MM.1S (cell line): ENCODE data around the gene FOXO1.

Source experiments
- DNase-seq: peaks from one replicate; pipeline ENCODE4 v3.0.0-alpha.2; 2015
- H2AFZ ChIP-seq: fragments of 300-600 bp; sonication (generic); 2 replicates; pipeline ENCODE4 v1.6.0; 2016; ENCODE audit warnings: antibody characterized with exemption, low read length
- H3F3A ChIP-seq: fragments of 300-600 bp; sonication (generic); 2 replicates; pipeline ENCODE4 v1.6.1; 2016; ENCODE audit warnings: mild to moderate bottlenecking, antibody characterized with exemption, low read length, moderate library complexity, mixed read lengths; ENCODE audit not compliant: insufficient read depth
- H3K27ac ChIP-seq: fragments of 300-600 bp; sonication (generic); 2 replicates; pipeline ENCODE4 v1.5.1; 2016; ENCODE audit warnings: mild to moderate bottlenecking, low read length
- H3K27me3 ChIP-seq: fragments of 300-600 bp; sonication (generic); replicated peaks from 2 replicates; pipeline ENCODE4 v1.6.0; 2016; ENCODE audit warnings: low read length; ENCODE audit not compliant: insufficient read depth
- H3K36me3 ChIP-seq: fragments of 300-600 bp; sonication (generic); replicated peaks from 2 replicates; pipeline ENCODE4 v1.6.1; 2016; ENCODE audit warnings: mild to moderate bottlenecking, low read length, mixed read lengths; ENCODE audit not compliant: insufficient read depth
- H3K4me1 ChIP-seq: fragments of 300-600 bp; sonication (generic); 2 replicates; pipeline ENCODE4 v1.6.1; 2016; ENCODE audit warnings: low read length, mixed read lengths
- H3K4me2 ChIP-seq: fragments of 300-600 bp; sonication (generic); 2 replicates; pipeline ENCODE4 v1.6.0; 2016; ENCODE audit warnings: low read depth, low read length
- H3K4me3 ChIP-seq: fragments of 300-600 bp; sonication (generic); 2 replicates; pipeline ENCODE4 v1.5.1; 2016; ENCODE audit warnings: low read length, mixed read lengths
- H3K79me2 ChIP-seq: fragments of 300-600 bp; sonication (generic); 2 replicates; pipeline ENCODE4 v1.6.1; 2016; ENCODE audit warnings: mixed run types, low read length, mixed read lengths
- H3K9ac ChIP-seq: fragments of 300-600 bp; sonication (generic); 2 replicates; pipeline ENCODE4 v1.6.1; 2016; ENCODE audit warnings: low read length, mixed read lengths
- H3K9me2 ChIP-seq: fragments of 300-600 bp; sonication (generic); replicated peaks from 2 replicates; pipeline ENCODE4 v1.6.1; 2016; ENCODE audit warnings: mild to moderate bottlenecking, low read length, mixed read lengths; ENCODE audit not compliant: insufficient read depth
- H3K9me3 ChIP-seq: fragments of 300-600 bp; sonication (generic); replicated peaks from 2 replicates; pipeline ENCODE4 v1.6.1; 2016; ENCODE audit warnings: mild to moderate bottlenecking, low read length, mixed read lengths; ENCODE audit not compliant: insufficient read depth
- H4K20me1 ChIP-seq: fragments of 300-600 bp; sonication (generic); 2 replicates; pipeline ENCODE4 v1.6.1; 2016; ENCODE audit warnings: mild to moderate bottlenecking, low read length, moderate library complexity, mixed read lengths; ENCODE audit not compliant: insufficient read depth
- CTCF ChIP-seq: fragments of 300-600 bp; sonication (generic); IDR thresholded peaks from 2 replicates; pipeline ENCODE4 v1.5.1; 2016; ENCODE audit warnings: antibody characterized with exemption, low read length, mixed read lengths
- EZH2 ChIP-seq: fragments of 300-600 bp; sonication (generic); optimal IDR thresholded peaks from 2 replicates; pipeline ENCODE3; 2017; ENCODE audit warnings: low read depth, mild to moderate bottlenecking, antibody characterized with exemption, low read length, mixed read lengths
- EZH2phosphoT487 ChIP-seq: fragments of 300-600 bp; sonication (generic); IDR thresholded peaks from 2 replicates; pipeline ENCODE4 v1.6.1; 2018; ENCODE audit warnings: antibody characterized with exemption, low read length

FOXO1 gene

GRCh38 chr13:40562975-40563349 lies 103.5 kb downstream of the FOXO1 start:
- no peak for TF ChIP-seq EZH2
- no peak for TF ChIP-seq CTCF
- no peak for TF ChIP-seq EZH2phosphoT487
- H4K20me1 ChIP-seq: no peaks in the 10 kb centered on the region
- no peak overlapping the region for H2AFZ ChIP-seq
- H3K9me3 ChIP-seq: no peaks in the 10 kb centered on the region
- no peak overlapping the region for H3K9ac ChIP-seq
- H3K9me2 ChIP-seq: no peaks in the 10 kb centered on the region
- DNase-seq: no peak
- H3K36me3 ChIP-seq: no peaks in the 10 kb centered on the region
- no peaks in the 10 kb centered on the region for H3F3A ChIP-seq
- no peaks in the 10 kb centered on the region for H3K27me3 ChIP-seq
- no peak overlapping the region for H3K4me3 ChIP-seq
- no peaks in the 10 kb centered on the region for H3K4me1 ChIP-seq
- peaks cover 5% of the 10 kb centered on the region; the same call in 1 of the 2 replicates for H3K79me2 ChIP-seq
- H3K27ac ChIP-seq: no peak overlapping the region
- no peak overlapping the region for H3K4me2 ChIP-seq

GRCh38 chr13:40559915-40560314 lies 106.5 kb downstream of the FOXO1 start:
- H3K9me2 ChIP-seq: no peaks in the 10 kb centered on the region
- H3K4me1 ChIP-seq: no peaks in the 10 kb centered on the region
- no peaks in the 10 kb centered on the region; the same call in 1 of the 2 replicates for H3K79me2 ChIP-seq
- no peak for DNase-seq
- no peak overlapping the region for H3K27ac ChIP-seq
- H3K4me3 ChIP-seq: no peak overlapping the region
- no peaks in the 10 kb centered on the region for H3F3A ChIP-seq
- H3K9ac ChIP-seq: no peak overlapping the region
- H3K27me3 ChIP-seq: no peaks in the 10 kb centered on the region
- H3K9me3 ChIP-seq: no peaks in the 10 kb centered on the region
- H3K4me2 ChIP-seq: no peak overlapping the region
- no peaks in the 10 kb centered on the region for H4K20me1 ChIP-seq
- no peak overlapping the region for H2AFZ ChIP-seq
- H3K36me3 ChIP-seq: no peaks in the 10 kb centered on the region
- TF ChIP-seq EZH2 (no peak), CTCF (no peak), EZH2phosphoT487 (no peak)

GRCh38 chr13:40558656-40559055 lies 107.8 kb downstream of the FOXO1 start:
- Histone ChIP-seq H3K9me3 (no peaks in the 10 kb centered on the region), H4K20me1 (no peaks in the 10 kb centered on the region), H3K36me3 (no peaks in the 10 kb centered on the region), H3K4me1 (no peaks in the 10 kb centered on the region), H3K4me3 (no peak overlapping the region), H3K4me2 (no peak overlapping the region), H3K27ac (no peak overlapping the region), H3K9ac (no peak overlapping the region), H3F3A (no peaks in the 10 kb centered on the region), H3K79me2 (no peaks in the 10 kb centered on the region; the same call in 1 of the 2 replicates), H3K27me3 (no peaks in the 10 kb centered on the region), H3K9me2 (no peaks in the 10 kb centered on the region), H2AFZ (no peak overlapping the region)
- DNase-seq: no peak
- TF ChIP-seq EZH2phosphoT487 (no peak), CTCF (no peak), EZH2 (no peak)
